HepG2 (cell line): Measurements from ENCODE around the gene EI24. TPM values are rescaled to one million over a fixed set of nuclear protein-coding genes. Genes with fewer than 3 reads are reported as not detected.
A peak's percentile ranks its signal among the peaks of the same experiment; 100 is the strongest.

Source experiments
- BORCS8-MEF2B ChIP-seq: sonication (generic); formaldehyde crosslinking; IDR thresholded peaks from 2 replicates; pipeline ENCODE4 v1.8.0; 2022; ENCODE audit warnings: mild to moderate bottlenecking, missing genetic modification reagents
- DRAP1 ChIP-seq: IDR thresholded peaks from 2 replicates; pipeline ENCODE4 v1.6.1; 2016; ENCODE audit warnings: missing genetic modification reagents, missing compliant biosample characterization
- GLI4 ChIP-seq: sonication (generic); formaldehyde crosslinking; IDR thresholded peaks from 2 replicates; pipeline ENCODE4 v1.5.1; 2020; ENCODE audit warnings: missing genetic modification reagents, mild to moderate bottlenecking, moderate library complexity, borderline replicate concordance
- GRHL1 ChIP-seq: sonication (generic); formaldehyde crosslinking; conservative IDR thresholded peaks from 2 replicates; pipeline ENCODE4 v1.8.0; 2022; ENCODE audit warnings: missing genetic modification reagents
- HNF4A ChIP-seq: sonication (generic); formaldehyde crosslinking; IDR thresholded peaks from 2 replicates; pipeline ENCODE4 v1.4.0; 2020; ENCODE audit warnings: missing genetic modification reagents
- KDM1A ChIP-seq: IDR thresholded peaks from 2 replicates; pipeline ENCODE4 v1.6.1; 2016; ENCODE audit warnings: missing compliant biosample characterization
- MAX ChIP-seq: IDR thresholded peaks from 2 replicates; pipeline ENCODE4 v1.6.1; 2012; ENCODE audit warnings: inconsistent platforms
- SMYD3 ChIP-seq: sonication (generic); formaldehyde crosslinking; IDR thresholded peaks from 2 replicates; pipeline ENCODE4 v1.8.1; 2023; ENCODE audit warnings: mild to moderate bottlenecking, missing genetic modification reagents
- SOX5 ChIP-seq: IDR thresholded peaks from 2 replicates; pipeline ENCODE4 v1.6.1; 2016; ENCODE audit warnings: borderline replicate concordance
- ZBTB20 ChIP-seq: sonication (generic); formaldehyde crosslinking; IDR thresholded peaks from 2 replicates; pipeline ENCODE4 v1.8.1; 2023; ENCODE audit warnings: missing genetic modification reagents, low read depth, mild to moderate bottlenecking, borderline replicate concordance
- ZHX1 ChIP-seq: sonication (generic); formaldehyde crosslinking; IDR thresholded peaks from 2 replicates; pipeline ENCODE4 v1.8.1; 2022; ENCODE audit warnings: low read depth, mild to moderate bottlenecking, missing genetic modification reagents
- ZNF20 ChIP-seq: sonication (generic); formaldehyde crosslinking; IDR thresholded peaks from 2 replicates; pipeline ENCODE4 v1.4.0; 2020; ENCODE audit warnings: mild to moderate bottlenecking, moderate library complexity, missing genetic modification reagents
- ZNF225 ChIP-seq: sonication (generic); formaldehyde crosslinking; IDR thresholded peaks from 2 replicates; pipeline ENCODE4 v1.4.0; 2020; ENCODE audit warnings: mild to moderate bottlenecking, missing genetic modification reagents
- ZNF276 ChIP-seq: sonication (generic); formaldehyde crosslinking; IDR thresholded peaks from 2 replicates; pipeline ENCODE4 v1.4.0; 2020; ENCODE audit warnings: mild to moderate bottlenecking, low read depth, missing genetic modification reagents
- ZNF354B ChIP-seq: sonication (generic); formaldehyde crosslinking; IDR thresholded peaks from 2 replicates; pipeline ENCODE4 v1.8.0; 2022; ENCODE audit warnings: mild to moderate bottlenecking, missing genetic modification reagents
- ZNF556 ChIP-seq: sonication (generic); formaldehyde crosslinking; IDR thresholded peaks from 2 replicates; pipeline ENCODE4 v1.4.0; 2020; ENCODE audit warnings: mild to moderate bottlenecking, missing genetic modification reagents, borderline replicate concordance
- ZNF562 ChIP-seq: sonication (generic); formaldehyde crosslinking; IDR thresholded peaks from 2 replicates; pipeline ENCODE4 v1.8.0; 2022; ENCODE audit warnings: missing genetic modification reagents, borderline replicate concordance
- ZNF605 ChIP-seq: sonication (generic); formaldehyde crosslinking; IDR thresholded peaks from 2 replicates; pipeline ENCODE4 v1.8.0; 2022; ENCODE audit warnings: mild to moderate bottlenecking, missing genetic modification reagents
- ZNF619 ChIP-seq: sonication (generic); formaldehyde crosslinking; IDR thresholded peaks from 2 replicates; pipeline ENCODE4 v1.4.0; 2020; ENCODE audit warnings: mild to moderate bottlenecking, missing genetic modification reagents
- ZNF766 ChIP-seq: sonication (generic); formaldehyde crosslinking; IDR thresholded peaks from 2 replicates; pipeline ENCODE4 v1.5.0; 2020; ENCODE audit warnings: missing genetic modification reagents, borderline replicate concordance
- ZNF781 ChIP-seq: sonication (generic); formaldehyde crosslinking; IDR thresholded peaks from 2 replicates; pipeline ENCODE4 v1.5.1; 2020; ENCODE audit warnings: borderline replicate concordance, mild to moderate bottlenecking, missing genetic modification reagents; ENCODE audit errors: not compliant biosample characterization
- polyA plus RNA-seq, 8 experiments: library from polyadenylated mRNA; depleted of rRNA in 3 of 8; stranded (reverse) in 7 of 8; unstranded in 1 of 8; fragments of >200 nt; fragmentation: Illumina TruSeq in 4 of 8; extraction: Trizol in 4 of 8; gene quantifications; 2 replicates each; pipeline versions ENCODE4 v1.2.1 to v1.2.3, GENCODE V29; 2011 to 2016; ENCODE audit warnings: low read depth in 4 of 8, missing spikeins in 1 of 8, mixed read lengths in 1 of 8; ENCODE audit not compliant: insufficient read depth in 1 of 8
- total RNA-seq, 5 experiments: library from RNA; depleted of rRNA; stranded (reverse); fragments of >200 nt; fragmentation: Illumina TruSeq; extraction: Trizol; gene quantifications; 2 replicates each; pipeline ENCODE4 v1.2.3, GENCODE V29; 2016; ENCODE audit warnings: low read depth in 1 of 5

The EI24 gene
- total and polyA plus RNA-seq, 2 of the 13 experiments (the other 11 are each of a cell fraction or from before 2014, with no cell fraction given), result 84.7 to 126 TPM

GRCh38 chr11:125568970-125569914, at the start of gene EI24 (continued):
- TF ChIP-seq GRHL1 (CRISPR knock-in tag) (no peak), GLI4 (CRISPR knock-in tag) (0 out of 2 replicates have a peak, but pooled peaks have one; percentile 29), ZNF354B (CRISPR knock-in tag) (0 out of 2 replicates have a peak, but pooled peaks have one; percentile 34), BORCS8-MEF2B (CRISPR knock-in tag) (peak; percentile 36; the same call in 1 of the 2 replicates), SOX5 (CRISPR knock-in tag) (0 out of 2 replicates have a peak, but pooled peaks have one; percentile 12), ZNF225 (CRISPR knock-in tag) (no peak), ZHX1 (CRISPR knock-in tag) (0 out of 2 replicates have a peak, but pooled peaks have one; percentile 50), KDM1A (CRISPR knock-in tag) (0 out of 2 replicates have a peak, but pooled peaks have one; percentile 50), ZNF605 (CRISPR knock-in tag) (no peak), ZNF276 (CRISPR knock-in tag) (peak; percentile 84; the same call in 1 of the 2 replicates), ZBTB20 (CRISPR knock-in tag) (no peak), ZNF562 (no peak), ZNF781 (CRISPR knock-in tag) (no peak), ZNF20 (CRISPR knock-in tag) (no peak), MAX (peak; percentile 93), ZNF556 (peak; percentile 59; the same call in 1 of the 2 replicates), DRAP1 (CRISPR knock-in tag) (peak; percentile 56), ZNF619 (CRISPR knock-in tag) (no peak), SMYD3 (CRISPR knock-in tag) (no peak), ZNF766 (CRISPR knock-in tag) (no peak), HNF4A (CRISPR knock-in tag) (no peak)
